SK-N-SH (cell line): ENCODE data around the gene MSH5. TPM values are rescaled to one million over a fixed set of nuclear protein-coding genes. Genes with fewer than 3 reads are reported as not detected.

Source experiments
- CTCF ChIA-PET: fragments of 300-600, 350-600 bp; formaldehyde crosslinking; extraction: SDS; loops from one replicate; lab custom pipeline; 2021; lab: Yijun Ruan, JAX
- POLR2A ChIA-PET: fragments of 350-600 bp; sonication (Branson Sonifier 250); formaldehyde crosslinking; extraction: SDS; loops from one replicate; lab custom pipeline; 2020; ENCODE audit warnings: antibody characterized with exemption, inconsistent platforms; lab: Yijun Ruan, JAX
- DNase-seq: peaks from one replicate; pipeline ENCODE4 v3.0.0; 2012
- H2AFZ ChIP-seq: fragments of 200-600 bp; sonication (generic); 2 replicates; pipeline ENCODE4 v1.8.1; 2016; ENCODE audit warnings: antibody characterized with exemption, mild to moderate bottlenecking, low read depth
- H3F3A ChIP-seq: fragments of 200-600 bp; sonication (generic); replicated peaks from 2 replicates; pipeline ENCODE3; 2016; ENCODE audit warnings: antibody characterized with exemption, mild to moderate bottlenecking; ENCODE audit not compliant: insufficient read depth
- H3K27ac ChIP-seq, 2 experiments: fragments of 200-500 bp in 1 of 2; fragments of 200-600 bp in 1 of 2; sonication (Bioruptor generic) in 1 of 2; sonication (generic), shearing (Covaris generic) in 1 of 2; 2 replicates each; pipeline versions ENCODE4 v1.5.1 to v1.6.1; 2014 to 2016; ENCODE audit warnings: low read depth in 2 of 2, inconsistent platforms in 1 of 2, low read length in 1 of 2, mild to moderate bottlenecking in 1 of 2, mixed read lengths in 1 of 2
- H3K27me3 ChIP-seq: fragments of 200-600 bp; sonication (generic), shearing (Covaris generic); 2 replicates; pipeline ENCODE4 v1.6.1; 2016; ENCODE audit warnings: mixed run types; ENCODE audit not compliant: insufficient read depth
- H3K36me3 ChIP-seq, 2 experiments: fragments of 200-500 bp in 1 of 2; fragments of 200-600 bp in 1 of 2; sonication (Bioruptor generic) in 1 of 2; sonication (generic) in 1 of 2; replicated peaks in 1 of 2; 2 replicates each; pipeline versions ENCODE3 to v1.5.1; 2014 to 2016; ENCODE audit warnings: low read length in 1 of 2, mild to moderate bottlenecking in 1 of 2; ENCODE audit not compliant: insufficient read depth in 2 of 2, control insufficient read depth in 1 of 2
- H3K4me1 ChIP-seq, 2 experiments: fragments of 200-500 bp in 1 of 2; fragments of 200-600 bp in 1 of 2; sonication (Bioruptor generic) in 1 of 2; sonication (generic), shearing (Covaris generic) in 1 of 2; 2 replicates each; pipeline versions ENCODE4 v1.5.1 to v1.6.1; 2014 to 2016; ENCODE audit warnings: low read depth in 1 of 2, low read length in 1 of 2, mixed run types in 1 of 2; ENCODE audit not compliant: insufficient read depth in 2 of 2, control insufficient read depth in 1 of 2
- H3K4me2 ChIP-seq: fragments of 200-600 bp; sonication (generic), shearing (Covaris generic); 2 replicates; pipeline ENCODE4 v1.6.1; 2017; ENCODE audit warnings: mixed run types
- H3K4me3 ChIP-seq, 2 experiments: fragments of 200-500 bp in 1 of 2; fragments of 200-600 bp in 1 of 2; sonication (Bioruptor generic) in 1 of 2; sonication (generic), shearing (Covaris generic) in 1 of 2; 2 replicates each; pipeline versions ENCODE4 v1.5.1 to v1.8.1; 2014 to 2016; ENCODE audit warnings: low read depth in 2 of 2, inconsistent platforms in 1 of 2, low read length in 1 of 2, mild to moderate bottlenecking in 1 of 2, mixed read lengths in 1 of 2, moderate library complexity in 1 of 2
- H3K79me2 ChIP-seq: fragments of 200-600 bp; sonication (generic); 2 replicates; pipeline ENCODE4 v1.8.1; 2017; ENCODE audit warnings: mild to moderate bottlenecking; ENCODE audit not compliant: insufficient read depth
- H3K9ac ChIP-seq: fragments of 200-600 bp; sonication (generic); 2 replicates; pipeline ENCODE4 v1.6.1; 2017; ENCODE audit warnings: mixed run types
- H3K9me2 ChIP-seq: fragments of 200-600 bp; sonication (generic); 2 replicates; pipeline ENCODE4 v1.6.1; 2017; ENCODE audit warnings: mixed run types
- H3K9me3 ChIP-seq: fragments of 200-600 bp; sonication (generic); 2 replicates; pipeline ENCODE4 v1.6.1; 2017; ENCODE audit warnings: mixed run types, mild to moderate bottlenecking, moderate library complexity
- H4K20me1 ChIP-seq: fragments of 200-600 bp; sonication (generic); 2 replicates; pipeline ENCODE4 v1.6.1; 2017; ENCODE audit warnings: mild to moderate bottlenecking, mixed run types; ENCODE audit not compliant: insufficient read depth
- JUND ChIP-seq: IDR thresholded peaks from 2 replicates; pipeline ENCODE4 v1.4.0; 2012
- NRF1 ChIP-seq: IDR thresholded peaks from 2 replicates; pipeline ENCODE4 v1.6.1; 2012; ENCODE audit warnings: low read depth, mild to moderate bottlenecking, low read length
- TEAD4 ChIP-seq: IDR thresholded peaks from 2 replicates; pipeline ENCODE4 v1.4.0; 2012; ENCODE audit warnings: mild to moderate bottlenecking, borderline replicate concordance; ENCODE audit not compliant: insufficient read depth
- WGBS: methylation state at CpG from one replicate; pipeline ENCODE4 v1.1.6; 2017; ENCODE audit warnings: low lambda C conversion rate; 5-methylcytosine and 5-hydroxymethylcytosine counted together
- polyA plus RNA-seq, 3 experiments: library from polyadenylated mRNA; depleted of rRNA; stranded (reverse); fragments of >200 nt; gene quantifications; 2 replicates each; pipeline ENCODE4 v1.2.3, GENCODE V29; 2012
- TF ChIP-seq, protein P1 (sequence below): fragments of 200-600 bp; sonication (generic); IDR thresholded peaks from 2 replicates; pipeline ENCODE4 v1.6.1; 2017; ENCODE audit warnings: antibody characterized with exemption, mild to moderate bottlenecking, moderate library complexity
- TF ChIP-seq, protein P2 (sequence below): IDR thresholded peaks from 2 replicates; pipeline ENCODE4 v1.4.0; 2012; ENCODE audit warnings: low read depth, borderline replicate concordance

The MSH5 gene
- polyA plus RNA-seq, 1 of the 3 experiments (the other 2 are of a cell fraction) = 16.0 TPM

DNA sequence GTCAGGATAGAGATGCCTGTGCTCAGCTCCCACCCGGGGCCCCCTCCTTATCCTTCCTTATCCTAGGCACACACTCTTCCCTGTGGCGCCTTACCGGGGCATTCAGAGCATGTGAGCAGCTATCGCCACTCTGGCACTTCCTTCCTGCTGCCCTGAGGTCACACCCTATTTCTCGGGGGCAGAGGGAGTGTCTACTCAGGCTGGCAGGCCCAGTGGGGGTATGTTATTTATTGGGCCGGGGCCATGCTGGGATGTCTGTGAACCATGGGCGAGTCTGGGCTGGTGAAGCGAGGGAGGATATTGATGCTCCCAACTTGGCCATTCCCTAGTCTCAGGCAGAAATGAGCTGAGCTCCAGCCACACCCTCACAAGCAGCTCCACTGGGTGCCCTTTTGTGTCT, 28.6 kb upstream of the MSH5 start:
- Histone ChIP-seq H3K4me3 (no peak overlapping the region), H3F3A (peaks cover 3% of the 10 kb centered on the region), H3K27ac (no peak overlapping the region), H4K20me1 (no peaks in the 10 kb centered on the region), H3K27me3 (no peaks in the 10 kb centered on the region), H3K36me3 (no peaks in the 10 kb centered on the region), H3K9me3 (no peaks in the 10 kb centered on the region), H3K4me2 (no peak overlapping the region), H2AFZ (no peak overlapping the region), H3K79me2 (no peaks in the 10 kb centered on the region), H3K9me2 (no peaks in the 10 kb centered on the region), H3K4me1 (no peaks in the 10 kb centered on the region), H3K9ac (no peak overlapping the region)
- TF ChIP-seq, protein P1, sequence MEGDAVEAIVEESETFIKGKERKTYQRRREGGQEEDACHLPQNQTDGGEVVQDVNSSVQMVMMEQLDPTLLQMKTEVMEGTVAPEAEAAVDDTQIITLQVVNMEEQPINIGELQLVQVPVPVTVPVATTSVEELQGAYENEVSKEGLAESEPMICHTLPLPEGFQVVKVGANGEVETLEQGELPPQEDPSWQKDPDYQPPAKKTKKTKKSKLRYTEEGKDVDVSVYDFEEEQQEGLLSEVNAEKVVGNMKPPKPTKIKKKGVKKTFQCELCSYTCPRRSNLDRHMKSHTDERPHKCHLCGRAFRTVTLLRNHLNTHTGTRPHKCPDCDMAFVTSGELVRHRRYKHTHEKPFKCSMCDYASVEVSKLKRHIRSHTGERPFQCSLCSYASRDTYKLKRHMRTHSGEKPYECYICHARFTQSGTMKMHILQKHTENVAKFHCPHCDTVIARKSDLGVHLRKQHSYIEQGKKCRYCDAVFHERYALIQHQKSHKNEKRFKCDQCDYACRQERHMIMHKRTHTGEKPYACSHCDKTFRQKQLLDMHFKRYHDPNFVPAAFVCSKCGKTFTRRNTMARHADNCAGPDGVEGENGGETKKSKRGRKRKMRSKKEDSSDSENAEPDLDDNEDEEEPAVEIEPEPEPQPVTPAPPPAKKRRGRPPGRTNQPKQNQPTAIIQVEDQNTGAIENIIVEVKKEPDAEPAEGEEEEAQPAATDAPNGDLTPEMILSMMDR = no peak
- TF ChIP-seq NRF1 (no peak), TEAD4 (no peak)
- TF ChIP-seq, protein P2, sequence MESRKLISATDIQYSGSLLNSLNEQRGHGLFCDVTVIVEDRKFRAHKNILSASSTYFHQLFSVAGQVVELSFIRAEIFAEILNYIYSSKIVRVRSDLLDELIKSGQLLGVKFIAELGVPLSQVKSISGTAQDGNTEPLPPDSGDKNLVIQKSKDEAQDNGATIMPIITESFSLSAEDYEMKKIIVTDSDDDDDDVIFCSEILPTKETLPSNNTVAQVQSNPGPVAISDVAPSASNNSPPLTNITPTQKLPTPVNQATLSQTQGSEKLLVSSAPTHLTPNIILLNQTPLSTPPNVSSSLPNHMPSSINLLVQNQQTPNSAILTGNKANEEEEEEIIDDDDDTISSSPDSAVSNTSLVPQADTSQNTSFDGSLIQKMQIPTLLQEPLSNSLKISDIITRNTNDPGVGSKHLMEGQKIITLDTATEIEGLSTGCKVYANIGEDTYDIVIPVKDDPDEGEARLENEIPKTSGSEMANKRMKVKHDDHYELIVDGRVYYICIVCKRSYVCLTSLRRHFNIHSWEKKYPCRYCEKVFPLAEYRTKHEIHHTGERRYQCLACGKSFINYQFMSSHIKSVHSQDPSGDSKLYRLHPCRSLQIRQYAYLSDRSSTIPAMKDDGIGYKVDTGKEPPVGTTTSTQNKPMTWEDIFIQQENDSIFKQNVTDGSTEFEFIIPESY = no peak
- WGBS = 75% methylated on average over 7 of the region's 8 CpGs
- DNase-seq = no peak
- POLR2A ChIA-PET = no interaction called here
- CTCF ChIA-PET = interaction anchor here (0.6 to 2.9 kb wide), 3 partner anchors 8 to 59 kb away, joined by 3 to 9 read pairs (median 6); partner anchors contain the start of gene ABHD16A

DNA sequence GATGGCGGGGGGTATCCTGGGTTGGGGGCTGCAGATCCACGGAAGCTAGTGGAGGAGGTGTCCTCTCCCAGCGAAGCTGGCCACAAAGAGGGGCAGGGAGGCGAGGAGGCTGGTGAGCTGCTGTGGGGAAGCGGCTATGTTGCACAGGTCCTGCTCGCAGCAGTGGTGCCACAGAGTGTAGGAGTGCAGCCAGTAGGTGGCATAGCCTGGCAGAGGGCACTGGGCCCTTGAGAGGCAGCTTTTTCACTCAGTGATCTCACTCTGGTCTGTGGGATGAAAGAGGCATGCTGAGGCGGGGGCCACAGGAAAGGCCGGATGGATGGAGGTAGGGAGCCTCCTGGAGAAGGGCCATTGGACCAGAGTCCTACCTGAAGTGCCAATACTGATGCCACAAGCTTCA, 27.5 kb upstream of the MSH5 start:
- ChIA-PET CTCF (interaction anchor here (1.2 to 2.9 kb wide), 5 partner anchors 10 to 118 kb away, joined by 3 to 9 read pairs (median 5); partner anchors contain the start of gene ABHD16A), POLR2A (no interaction called here)
- Histone ChIP-seq H3K9me3 (no peaks in the 10 kb centered on the region), H3K36me3 (no peaks in the 10 kb centered on the region), H3K4me3 (no peak overlapping the region), H3K4me2 (no peak overlapping the region), H2AFZ (no peak overlapping the region), H4K20me1 (no peaks in the 10 kb centered on the region), H3K79me2 (no peaks in the 10 kb centered on the region), H3F3A (peaks cover 3% of the 10 kb centered on the region), H3K9me2 (no peaks in the 10 kb centered on the region), H3K4me1 (no peaks in the 10 kb centered on the region), H3K27ac (no peak overlapping the region), H3K27me3 (no peaks in the 10 kb centered on the region), H3K9ac (no peak overlapping the region)
- DNase-seq = no peak
- TF ChIP-seq NRF1 (no peak), JUND (no peak)
- TF ChIP-seq, protein P1 = peak; percentile 25; the same call in 1 of the 2 replicates
- WGBS = 72% methylated on average over 5 of the region's 8 CpGs
